ENCODE measurements around the gene MMS19.

- TF ChIP-seq CTCF (IDR thresholded peaks at IDR 0.05 in 4 of 5, conservative IDR thresholded peaks at IDR 0.05 in 1 of 5) (no peak), POLR2A (IDR thresholded peaks at IDR 0.05) (no peak)
Observed at GRCh38 chr10:97475936-97476594, 22.2 kb downstream of the MMS19 start.
